DND-41 (cell line): ENCODE data around the gene TENT5A.

Source experiments
- ATAC-seq: fragments of 200-7000 bp; cut with Tn5 transposase; 3 replicates; pipeline ENCODE4 v1.9.1; 2021; ENCODE audit warnings: low read depth; ENCODE audit not compliant: insufficient read depth
- DNase-seq: peaks from one replicate; pipeline ENCODE4 v3.0.0-alpha.2; 2020
- H2AFZ ChIP-seq: 2 replicates; pipeline ENCODE4 v1.6.0; 2012; ENCODE audit warnings: low read depth, low read length
- H3K27ac ChIP-seq: 2 replicates; pipeline ENCODE4 v1.5.1; 2012; ENCODE audit warnings: low read length, inconsistent platforms
- H3K27me3 ChIP-seq: fragments of 200-600 bp; sonication (generic); 2 replicates; pipeline ENCODE4 v1.6.0; 2012; ENCODE audit warnings: low read length, mild to moderate bottlenecking, inconsistent platforms; ENCODE audit not compliant: insufficient read depth, poor library complexity
- H3K36me3 ChIP-seq: 2 replicates; pipeline ENCODE4 v1.5.1; 2012; ENCODE audit warnings: low read length, inconsistent platforms; ENCODE audit not compliant: insufficient read depth
- H3K4me1 ChIP-seq: 2 replicates; pipeline ENCODE4 v1.5.1; 2012; ENCODE audit warnings: mild to moderate bottlenecking, low read length; ENCODE audit not compliant: insufficient read depth
- H3K4me2 ChIP-seq: 2 replicates; pipeline ENCODE4 v1.6.0; 2012; ENCODE audit warnings: mild to moderate bottlenecking, moderate library complexity, low read length, inconsistent platforms; ENCODE audit not compliant: insufficient read depth
- H3K4me3 ChIP-seq, 2 experiments: fragments of 200-600 bp in 1 of 2; shearing (Covaris generic) in 1 of 2; 2 replicates each; pipeline ENCODE4 v1.5.1; 2012 to 2016; ENCODE audit warnings: inconsistent platforms in 2 of 2, low read length in 2 of 2, mild to moderate bottlenecking in 2 of 2, low read depth in 1 of 2, moderate library complexity in 1 of 2
- H3K79me2 ChIP-seq: 2 replicates; pipeline ENCODE4 v1.6.0; 2012; ENCODE audit warnings: low read length, inconsistent platforms; ENCODE audit not compliant: insufficient read depth
- H3K9ac ChIP-seq: 2 replicates; pipeline ENCODE4 v1.6.0; 2012; ENCODE audit warnings: low read depth, mild to moderate bottlenecking, inconsistent platforms, low read length, moderate library complexity
- H3K9me3 ChIP-seq: 2 replicates; pipeline ENCODE4 v1.5.1; 2012; ENCODE audit warnings: low read length, moderate library complexity, mild to moderate bottlenecking, inconsistent platforms; ENCODE audit not compliant: insufficient read depth, severe bottlenecking
- H4K20me1 ChIP-seq: 2 replicates; pipeline ENCODE4 v1.6.0; 2012; ENCODE audit warnings: low read length; ENCODE audit not compliant: insufficient read depth
- CTCF ChIP-seq: IDR thresholded peaks from 2 replicates; pipeline ENCODE4 v1.5.1; 2012; ENCODE audit warnings: borderline replicate concordance, low read length, moderate library complexity, mild to moderate bottlenecking; ENCODE audit not compliant: poor library complexity, severe bottlenecking; ENCODE audit errors: extremely low read depth
- EZH2 ChIP-seq: IDR thresholded peaks from 3 replicates; pipeline ENCODE4 v1.6.1; 2012; ENCODE audit warnings: borderline replicate concordance, low read depth, mild to moderate bottlenecking, moderate library complexity, low read length, inconsistent platforms; ENCODE audit not compliant: severe bottlenecking

The TENT5A gene

DNA sequence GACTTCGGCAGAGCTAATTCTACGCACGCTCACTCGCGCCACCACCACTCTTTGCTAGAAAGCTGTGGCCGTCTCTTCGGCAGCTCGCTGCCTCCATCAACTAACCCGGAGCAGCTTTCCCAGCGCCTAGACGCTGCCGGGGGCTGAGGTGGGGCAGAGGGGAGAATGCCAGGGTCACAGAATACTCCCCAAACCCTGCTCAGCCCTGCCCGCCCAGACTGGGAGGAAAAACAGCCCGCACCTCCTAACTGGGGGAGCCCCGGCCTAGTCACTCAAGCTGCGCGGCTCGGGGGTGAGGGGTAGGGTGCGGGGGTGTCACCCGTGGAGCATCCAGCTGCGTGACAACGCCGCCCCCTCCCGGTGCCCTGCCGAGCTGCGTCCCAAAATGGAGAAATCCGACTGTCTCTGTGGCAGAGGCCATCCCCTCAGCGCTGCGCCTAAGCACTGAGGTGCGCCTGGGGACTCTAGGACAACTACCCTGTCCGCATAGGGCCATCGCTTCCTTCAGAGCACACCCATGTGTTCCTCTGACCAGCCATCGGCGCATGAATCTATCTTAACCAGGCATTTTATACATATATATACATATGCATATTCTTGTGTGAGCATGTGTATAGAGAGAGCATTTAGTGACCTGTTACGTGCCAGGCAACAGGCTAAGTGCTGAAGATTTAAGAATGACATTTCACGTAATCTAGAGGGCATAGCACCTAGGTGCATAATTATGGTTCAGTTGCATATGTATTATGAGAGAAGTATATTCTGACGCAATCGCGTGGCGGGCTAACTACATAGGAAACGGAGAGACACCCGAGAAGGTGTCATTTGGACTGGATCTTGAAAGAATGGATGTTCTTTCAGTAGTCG is 1.5 kb upstream of the TENT5A start:
- no peaks in the 10 kb centered on the region for H3K79me2 ChIP-seq
- DNase-seq (no peak), ATAC-seq (no peak)
- H3K27ac ChIP-seq, result no peak overlapping the region
- no peaks in the 10 kb centered on the region for H4K20me1 ChIP-seq
- TF ChIP-seq EZH2 (no peak), CTCF (no peak)
- no peak overlapping the region for H3K4me3 ChIP-seq
- no peaks in the 10 kb centered on the region for H3K4me1 ChIP-seq
- no peak overlapping the region for H2AFZ ChIP-seq
- no peak overlapping the region for H3K4me2 ChIP-seq
- H3K9me3 ChIP-seq, result peaks cover 22% of the 10 kb centered on the region
- no peaks in the 10 kb centered on the region for H3K36me3 ChIP-seq
- no peaks in the 10 kb centered on the region for H3K27me3 ChIP-seq
- H3K9ac ChIP-seq, result no peak overlapping the region

GRCh38 chr6:81752921-81753710 is 635 bp upstream of the TENT5A start:
- no peak overlapping the region for H3K27ac ChIP-seq
- no peak overlapping the region for H3K4me3 ChIP-seq
- no peaks in the 10 kb centered on the region for H3K79me2 ChIP-seq
- no peaks in the 10 kb centered on the region for H3K36me3 ChIP-seq
- no peak overlapping the region for H3K4me2 ChIP-seq
- H3K27me3 ChIP-seq, result no peaks in the 10 kb centered on the region
- H3K9me3 ChIP-seq, result peaks cover 22% of the 10 kb centered on the region
- no peak overlapping the region for H3K9ac ChIP-seq
- no peak for TF ChIP-seq EZH2
- TF ChIP-seq CTCF, result no peak
- H3K4me1 ChIP-seq, result no peaks in the 10 kb centered on the region
- DNase-seq (no peak), ATAC-seq (no peak)
- no peak overlapping the region for H2AFZ ChIP-seq
- H4K20me1 ChIP-seq, result no peaks in the 10 kb centered on the region

GRCh38 chr6:81751388-81752083 is 945 bp downstream of the TENT5A start:
- no peak overlapping the region for H2AFZ ChIP-seq
- TF ChIP-seq EZH2, result no peak
- TF ChIP-seq CTCF, result no peak
- ATAC-seq, result no peak
- no peak overlapping the region for H3K4me3 ChIP-seq
- DNase-seq, result no peak
- no peak overlapping the region for H3K4me2 ChIP-seq
- H4K20me1 ChIP-seq, result no peaks in the 10 kb centered on the region
- H3K79me2 ChIP-seq, result no peaks in the 10 kb centered on the region
- H3K9ac ChIP-seq, result no peak overlapping the region
- no peaks in the 10 kb centered on the region for H3K36me3 ChIP-seq
- no peak overlapping the region for H3K27ac ChIP-seq
- no peaks in the 10 kb centered on the region for H3K4me1 ChIP-seq
- H3K9me3 ChIP-seq, result peaks cover 22% of the 10 kb centered on the region
- no peaks in the 10 kb centered on the region for H3K27me3 ChIP-seq
